GM21423 (cell line): ENCODE results near the gene PDYN.
"Not testable (repeated sequence)": the region's sequence is repeated elsewhere in the genome, so short reads cannot be mapped to it uniquely, and the experiment has no call there.

Source experiments
- ATAC-seq: cut with Tn5 transposase; IDR thresholded peaks from one replicate; pipeline ENCODE4 v1.9.1; 2021; ENCODE audit warnings: mild to moderate bottlenecking, moderate library complexity; ENCODE audit not compliant: unreplicated experiment

The PDYN gene

GRCh38 chr20:1993986-1994385, at the start of gene PDYN:
TSS of gene PDYN (minus strand) at chr20:1994058. CDS start at chr20:1983084, 10,974 bp downstream.
- no peak for ATAC-seq

- no peak for ATAC-seq
Observed at GRCh38 chr20:2042400-2042799, 48.5 kb upstream of the PDYN start.

GRCh38 chr20:2038161-2038560, 44.3 kb upstream of the PDYN start:
- no peak for ATAC-seq

GRCh38 chr20:2037296-2037914, 43.5 kb upstream of the PDYN start:
- no peak for ATAC-seq

- not testable (repeated sequence) for ATAC-seq
Observed at GRCh38 chr20:2036357-2036756, 42.5 kb upstream of the PDYN start.

GRCh38 chr20:2032168-2032567, 38.3 kb upstream of the PDYN start:
- no peak for ATAC-seq

GRCh38 chr20:2026514-2026913, 32.7 kb upstream of the PDYN start:
- ATAC-seq = no peak

- no peak for ATAC-seq
Observed at GRCh38 chr20:2026004-2026403, 32.1 kb upstream of the PDYN start.

GRCh38 chr20:2023151-2023550, 29.3 kb upstream of the PDYN start:
- ATAC-seq = no peak

- ATAC-seq = no peak
Observed at GRCh38 chr20:2022163-2022562, 28.3 kb upstream of the PDYN start.

GRCh38 chr20:2010533-2010932, 16.7 kb upstream of the PDYN start:
- no peak for ATAC-seq

GRCh38 chr20:2006452-2007361, 12.8 kb upstream of the PDYN start:
- no peak for ATAC-seq

- no peak for ATAC-seq
Observed at GRCh38 chr20:2005831-2006426, 12.1 kb upstream of the PDYN start.

- no peak for ATAC-seq
Observed at GRCh38 chr20:2005359-2005758, 11.5 kb upstream of the PDYN start.

GRCh38 chr20:2004171-2004570, 10.3 kb upstream of the PDYN start:
- ATAC-seq = no peak

GRCh38 chr20:2002365-2002764, 8.5 kb upstream of the PDYN start:
- ATAC-seq = no peak

GRCh38 chr20:2001119-2001518, 7.3 kb upstream of the PDYN start:
- no peak for ATAC-seq

GRCh38 chr20:2000285-2000684, 6.4 kb upstream of the PDYN start:
- no peak for ATAC-seq

- ATAC-seq = no peak
Observed at GRCh38 chr20:1998715-1999114, 4.9 kb upstream of the PDYN start.

GRCh38 chr20:1998193-1998520, 4.3 kb upstream of the PDYN start:
- no peak for ATAC-seq

- no peak for ATAC-seq
Observed at GRCh38 chr20:1997483-1998192, 3.8 kb upstream of the PDYN start.
